PC-3 (cell line): ENCODE results near the gene CTNNA3. TPM values are rescaled to one million over a fixed set of nuclear protein-coding genes. Genes with fewer than 3 reads are reported as not detected.

Source experiments
- ATAC-seq: fragments of 200-7000 bp; cut with Tn5 transposase; 2 replicates; pipeline ENCODE4 v1.9.1; 2020; ENCODE audit warnings: mild to moderate bottlenecking, moderate library complexity
- BruUV-seq: library from RNA; stranded (reverse); fragments of 400-500 nt; replicated peaks from 2 replicates; lab custom pipeline; 2021; lab: Mats Ljungman, UMichigan
- CTCF ChIA-PET: fragments of 300-600 bp; sonication (Branson Sonifier 250); formaldehyde crosslinking; loops from one replicate; lab custom pipeline; 2022; ENCODE audit warnings: antibody characterized with exemption; lab: Charles Lee
- POLR2A ChIA-PET: fragments of 300-600 bp; sonication (Branson Sonifier 250); formaldehyde crosslinking; loops from one replicate; lab custom pipeline; 2022; ENCODE audit warnings: antibody characterized with exemption; ENCODE audit not compliant: unreplicated experiment; lab: Charles Lee
- DNase-seq: peaks from one replicate; pipeline ENCODE4 v3.0.0-alpha.2; 2015
- H2AFZ ChIP-seq: fragments of 300-600 bp; sonication (generic); 2 replicates; pipeline ENCODE4 v1.6.0; 2016; ENCODE audit warnings: antibody characterized with exemption, low read length
- H3F3A ChIP-seq: fragments of 300-600 bp; sonication (generic); one replicate; pipeline ENCODE4 v1.6.0; 2017; ENCODE audit warnings: antibody characterized with exemption, low read length, control low read depth, mild to moderate bottlenecking; ENCODE audit not compliant: unreplicated experiment
- H3K27ac ChIP-seq: fragments of 300-600 bp; sonication (generic); 2 replicates; pipeline ENCODE4 v1.5.1; 2016; ENCODE audit warnings: mild to moderate bottlenecking, low read length
- H3K27me3 ChIP-seq: fragments of 300-600 bp; sonication (generic); 2 replicates; pipeline ENCODE4 v1.6.1; 2016; ENCODE audit warnings: low read length, mixed read lengths
- H3K36me3 ChIP-seq: fragments of 300-600 bp; sonication (generic); 2 replicates; pipeline ENCODE4 v1.6.1; 2016; ENCODE audit warnings: low read depth, mixed run types, low read length, mixed read lengths
- H3K4me1 ChIP-seq: fragments of 300-600 bp; sonication (generic); 2 replicates; pipeline ENCODE4 v1.5.1; 2016; ENCODE audit warnings: low read length; ENCODE audit not compliant: insufficient read depth
- H3K4me2 ChIP-seq: fragments of 300-600 bp; sonication (generic); 2 replicates; pipeline ENCODE4 v1.6.0; 2016; ENCODE audit warnings: low read length
- H3K4me3 ChIP-seq: fragments of 300-600 bp; sonication (generic); 2 replicates; pipeline ENCODE4 v1.5.1; 2016; ENCODE audit warnings: mild to moderate bottlenecking, low read length, mixed read lengths
- H3K79me2 ChIP-seq: fragments of 300-600 bp; sonication (generic); 2 replicates; pipeline ENCODE4 v1.6.1; 2017; ENCODE audit warnings: low read length, mixed read lengths
- H3K9ac ChIP-seq: fragments of 300-600 bp; sonication (generic); 2 replicates; pipeline ENCODE4 v1.6.0; 2016; ENCODE audit warnings: mild to moderate bottlenecking, low read length
- H3K9me2 ChIP-seq: fragments of 300-600 bp; sonication (generic); replicated peaks from 2 replicates; pipeline ENCODE4 v1.6.1; 2016; ENCODE audit warnings: mixed run types, low read length, mixed read lengths
- H3K9me3 ChIP-seq: fragments of 300-600 bp; sonication (generic); 2 replicates; pipeline ENCODE4 v1.6.1; 2016; ENCODE audit warnings: low read length, mixed read lengths
- H4K20me1 ChIP-seq: fragments of 300-600 bp; sonication (generic); 2 replicates; pipeline ENCODE4 v1.6.1; 2016; ENCODE audit warnings: low read length, mixed read lengths
- EZH2 ChIP-seq: fragments of 300-600 bp; sonication (generic); IDR thresholded peaks from one replicate; pipeline ENCODE4 v1.6.1; 2017; ENCODE audit warnings: antibody characterized with exemption, mild to moderate bottlenecking, low read length; ENCODE audit not compliant: unreplicated experiment
- EZH2phosphoT487 ChIP-seq: fragments of 300-600 bp; sonication (generic); IDR thresholded peaks from 2 replicates; pipeline ENCODE4 v1.6.1; 2018; ENCODE audit warnings: mild to moderate bottlenecking, antibody characterized with exemption, low read length, borderline replicate concordance
- intact Hi-C: fragments of 100-400 bp; cut with micrococcal nuclease; formaldehyde crosslinking; loops from 2 replicates; pipeline ENCODE4 v1.9.0; 2023
- total RNA-seq: library from RNA; depleted of rRNA; stranded (reverse); fragments of >200 nt; gene quantifications from 2 replicates; pipeline ENCODE4 v1.2.3, GENCODE V29; 2014
- TF ChIP-seq, protein P1 (sequence below): fragments of 300-600 bp; sonication (generic); conservative IDR thresholded peaks from 2 replicates; pipeline ENCODE4 v1.5.1; 2017; ENCODE audit warnings: antibody characterized with exemption, low read depth, mild to moderate bottlenecking, low read length

CTNNA3 gene
- total RNA-seq, 1 experiment from 2014 or later = 1.9 TPM

DNA sequence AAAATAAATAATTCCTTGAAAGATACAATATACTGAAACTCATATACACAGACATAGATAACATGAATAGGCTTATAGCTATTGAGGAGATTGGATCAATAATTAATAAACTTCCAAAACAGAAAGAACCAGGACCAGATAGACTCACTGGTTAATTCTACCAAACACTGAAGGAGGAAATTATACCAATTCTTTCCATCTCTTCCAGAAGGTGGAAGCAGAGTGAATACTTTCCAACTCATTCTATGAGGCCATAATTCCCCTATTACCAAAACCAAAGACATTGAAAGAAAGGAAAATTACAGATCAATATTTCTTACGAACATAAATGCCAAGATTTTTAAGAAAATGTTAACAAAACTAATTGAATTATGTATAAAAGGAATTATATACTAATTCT is 1394.9 kb downstream of the CTNNA3 start:
- ATAC-seq = peak; percentile 71; the same call in 1 of the 2 replicates
- TF ChIP-seq, protein P1, sequence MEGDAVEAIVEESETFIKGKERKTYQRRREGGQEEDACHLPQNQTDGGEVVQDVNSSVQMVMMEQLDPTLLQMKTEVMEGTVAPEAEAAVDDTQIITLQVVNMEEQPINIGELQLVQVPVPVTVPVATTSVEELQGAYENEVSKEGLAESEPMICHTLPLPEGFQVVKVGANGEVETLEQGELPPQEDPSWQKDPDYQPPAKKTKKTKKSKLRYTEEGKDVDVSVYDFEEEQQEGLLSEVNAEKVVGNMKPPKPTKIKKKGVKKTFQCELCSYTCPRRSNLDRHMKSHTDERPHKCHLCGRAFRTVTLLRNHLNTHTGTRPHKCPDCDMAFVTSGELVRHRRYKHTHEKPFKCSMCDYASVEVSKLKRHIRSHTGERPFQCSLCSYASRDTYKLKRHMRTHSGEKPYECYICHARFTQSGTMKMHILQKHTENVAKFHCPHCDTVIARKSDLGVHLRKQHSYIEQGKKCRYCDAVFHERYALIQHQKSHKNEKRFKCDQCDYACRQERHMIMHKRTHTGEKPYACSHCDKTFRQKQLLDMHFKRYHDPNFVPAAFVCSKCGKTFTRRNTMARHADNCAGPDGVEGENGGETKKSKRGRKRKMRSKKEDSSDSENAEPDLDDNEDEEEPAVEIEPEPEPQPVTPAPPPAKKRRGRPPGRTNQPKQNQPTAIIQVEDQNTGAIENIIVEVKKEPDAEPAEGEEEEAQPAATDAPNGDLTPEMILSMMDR = peak; percentile 62
- TF ChIP-seq EZH2phosphoT487 = no peak
- TF ChIP-seq EZH2 = no peak
- POLR2A ChIA-PET = no interaction called here
- intact Hi-C loops = loop anchor here (1.0 to 10.0 kb wide), 4 partner anchors 326 to 1221 kb away; no protein-coding TSS in a partner anchor
- Histone ChIP-seq H3K27ac (no peak overlapping the region), H3K9ac (no peak overlapping the region), H3K79me2 (no peaks in the 10 kb centered on the region), H2AFZ (no peak overlapping the region), H3K4me1 (no peaks in the 10 kb centered on the region), H3K4me3 (no peak overlapping the region), H3K4me2 (no peak overlapping the region), H3F3A (no peaks in the 10 kb centered on the region), H4K20me1 (no peaks in the 10 kb centered on the region), H3K9me2 (no peaks in the 10 kb centered on the region), H3K27me3 (no peaks in the 10 kb centered on the region), H3K9me3 (no peaks in the 10 kb centered on the region), H3K36me3 (no peaks in the 10 kb centered on the region)
- CTCF ChIA-PET = interaction anchor here (1.0 kb wide), 1 partner anchor 61 kb away, joined by 3 read pairs; no protein-coding TSS in a partner anchor
- DNase-seq = peak; percentile 57
- BruUV-seq = no TSS peak

DNA sequence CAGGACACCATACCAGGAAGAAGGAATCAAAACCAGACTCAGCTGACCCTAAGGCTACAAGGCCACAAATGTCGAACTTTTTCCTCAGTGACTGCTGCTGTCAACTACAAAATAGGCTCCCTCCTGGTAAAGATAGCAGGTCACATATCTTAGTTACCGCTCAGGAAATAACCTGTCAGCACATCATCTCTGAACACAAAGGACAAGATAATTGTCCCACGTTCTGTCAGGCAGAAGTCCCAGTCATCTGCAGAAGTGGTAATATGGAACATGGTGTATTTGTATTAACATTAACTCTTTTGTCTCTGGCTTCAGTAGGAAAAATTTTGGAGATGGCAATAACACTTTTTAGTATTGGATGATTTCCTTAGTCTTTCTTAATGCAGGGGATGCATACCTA is 1400.4 kb downstream of the CTNNA3 start:
- DNase-seq (no peak), ATAC-seq (no peak)
- H3K27me3 ChIP-seq = no peaks in the 10 kb centered on the region
- peaks cover 10% of the 10 kb centered on the region for H3K4me1 ChIP-seq
- H3K4me2 ChIP-seq = no peak overlapping the region
- 0 out of 2 replicates have a peak, but pooled peaks cover 3% of the 10 kb centered on the region for H4K20me1 ChIP-seq
- no peaks in the 10 kb centered on the region for H3K36me3 ChIP-seq
- H2AFZ ChIP-seq = no peak overlapping the region
- no TSS peak for BruUV-seq
- intact Hi-C loops = no loop called here
- ChIA-PET POLR2A (no interaction called here), CTCF (no interaction called here)
- H3K9me2 ChIP-seq = no peaks in the 10 kb centered on the region
- H3K79me2 ChIP-seq = no peaks in the 10 kb centered on the region
- no peak overlapping the region for H3K27ac ChIP-seq
- H3F3A ChIP-seq = no peaks in the 10 kb centered on the region
- TF ChIP-seq, protein P1 = no peak
- TF ChIP-seq EZH2phosphoT487 = no peak
- TF ChIP-seq EZH2 = no peak
- H3K9me3 ChIP-seq = no peaks in the 10 kb centered on the region
- no peak overlapping the region for H3K9ac ChIP-seq
- no peak overlapping the region for H3K4me3 ChIP-seq

DNA sequence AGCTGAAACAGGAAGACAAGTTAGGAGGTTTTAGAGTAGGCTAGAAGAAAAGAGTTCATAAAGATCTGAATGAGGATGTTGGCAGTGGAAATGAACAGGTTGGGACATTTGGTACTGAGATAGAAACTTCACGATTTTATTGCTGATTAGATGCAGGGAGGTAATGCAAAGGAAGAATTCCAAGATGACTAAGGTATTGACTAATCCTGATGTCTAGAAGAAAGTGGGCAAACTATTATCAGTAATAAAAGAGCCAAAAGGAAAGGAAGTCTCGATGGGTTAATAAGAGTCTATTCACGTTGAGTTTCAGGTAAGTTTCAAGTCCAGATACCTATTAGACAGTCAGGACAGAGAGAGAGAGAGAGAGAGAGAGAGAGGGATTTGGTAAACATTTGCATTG is 1401.5 kb downstream of the CTNNA3 start:
- Histone ChIP-seq H3K36me3 (no peaks in the 10 kb centered on the region), H3K4me1 (peaks cover 10% of the 10 kb centered on the region), H3K9me2 (no peaks in the 10 kb centered on the region), H3K27ac (no peak overlapping the region), H3K79me2 (no peaks in the 10 kb centered on the region), H3K27me3 (no peaks in the 10 kb centered on the region), H3K4me3 (no peak overlapping the region), H3K4me2 (no peak overlapping the region), H2AFZ (no peak overlapping the region), H4K20me1 (0 out of 2 replicates have a peak, but pooled peaks cover 4% of the 10 kb centered on the region), H3K9me3 (no peaks in the 10 kb centered on the region), H3F3A (no peaks in the 10 kb centered on the region), H3K9ac (no peak overlapping the region)
- TF ChIP-seq EZH2phosphoT487 (no peak), EZH2 (no peak)
- TF ChIP-seq, protein P1 = no peak
- ChIA-PET POLR2A (no interaction called here), CTCF (no interaction called here)
- ATAC-seq (peak; percentile 78), DNase-seq (peak; percentile 73)
- intact Hi-C loops = no loop called here
- no TSS peak for BruUV-seq
